Spleen (tissue), 7 donors: ENCODE measurements around the gene MAP7D3.

Experiments
- POLR2A ChIP-seq, 3 donors: fragments of 450-650 bp; IDR thresholded peaks; one replicate each; pipeline ENCODE4 v1.5.1; 2017; ENCODE audit warnings: antibody characterized with exemption in 3 of 3, mild to moderate bottlenecking in 1 of 3
- TF ChIP-seq, protein P1 (sequence below), 11 experiments: fragments of 200-600 bp in 7 of 11; fragments of 450-650 bp in 4 of 11; sonication (generic) in 4 of 11; IDR thresholded peaks in 8 of 11; conservative IDR thresholded peaks in 3 of 11; 1 replicate in 7 of 11; 2 replicates in 4 of 11; pipeline versions ENCODE4 v1.4.0 to v1.8.0; 2016 to 2021; ENCODE audit warnings: antibody characterized with exemption in 11 of 11, inconsistent platforms in 4 of 11, mild to moderate bottlenecking in 1 of 11
- donor health status: DM: no; HTN: no; CAD: no; lungs with moderate emphysema.
- donor health status: DM: no; HTN: no; CAD: no.
- donor health status: DM: no; HTN: no; CAD: no.

DNA sequence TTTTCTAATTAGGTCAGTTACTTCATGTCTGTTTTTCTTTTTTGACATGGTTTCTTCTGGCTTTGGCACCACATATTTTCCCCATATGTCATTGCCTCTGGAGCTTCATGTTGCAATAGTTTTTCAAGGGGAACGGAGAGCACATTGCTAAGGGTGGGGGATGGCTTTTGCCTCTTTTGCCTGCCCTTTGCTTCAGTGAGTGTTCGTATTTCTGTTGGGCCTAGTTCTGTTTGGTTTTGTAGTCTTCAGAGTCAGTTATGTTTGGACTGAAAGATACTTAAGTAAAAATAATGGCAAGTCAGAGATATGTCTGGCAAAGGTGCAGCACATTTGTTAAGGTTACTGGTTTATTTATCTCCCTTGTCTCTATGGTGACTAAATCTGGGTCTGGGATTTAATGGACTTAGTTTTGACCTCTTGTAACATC, 74.8 kb downstream of the MAP7D3 start:
- TF ChIP-seq, protein P1, sequence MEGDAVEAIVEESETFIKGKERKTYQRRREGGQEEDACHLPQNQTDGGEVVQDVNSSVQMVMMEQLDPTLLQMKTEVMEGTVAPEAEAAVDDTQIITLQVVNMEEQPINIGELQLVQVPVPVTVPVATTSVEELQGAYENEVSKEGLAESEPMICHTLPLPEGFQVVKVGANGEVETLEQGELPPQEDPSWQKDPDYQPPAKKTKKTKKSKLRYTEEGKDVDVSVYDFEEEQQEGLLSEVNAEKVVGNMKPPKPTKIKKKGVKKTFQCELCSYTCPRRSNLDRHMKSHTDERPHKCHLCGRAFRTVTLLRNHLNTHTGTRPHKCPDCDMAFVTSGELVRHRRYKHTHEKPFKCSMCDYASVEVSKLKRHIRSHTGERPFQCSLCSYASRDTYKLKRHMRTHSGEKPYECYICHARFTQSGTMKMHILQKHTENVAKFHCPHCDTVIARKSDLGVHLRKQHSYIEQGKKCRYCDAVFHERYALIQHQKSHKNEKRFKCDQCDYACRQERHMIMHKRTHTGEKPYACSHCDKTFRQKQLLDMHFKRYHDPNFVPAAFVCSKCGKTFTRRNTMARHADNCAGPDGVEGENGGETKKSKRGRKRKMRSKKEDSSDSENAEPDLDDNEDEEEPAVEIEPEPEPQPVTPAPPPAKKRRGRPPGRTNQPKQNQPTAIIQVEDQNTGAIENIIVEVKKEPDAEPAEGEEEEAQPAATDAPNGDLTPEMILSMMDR (IDR thresholded peaks at IDR 0.05 in 8 of 11, conservative IDR thresholded peaks at IDR 0.05 in 3 of 11): no peak
- TF ChIP-seq POLR2A (IDR thresholded peaks at IDR 0.05): no peak
